GM23338 (cell line): ENCODE measurements around the gene COL8A1.

Source experiments
- POLR2AphosphoS5 ChIP-seq: IDR thresholded peaks from 2 replicates; pipeline ENCODE4 v1.6.1; 2016; ENCODE audit warnings: antibody characterized with exemption, low read depth
- STAT1 ChIP-seq: IDR thresholded peaks from one replicate; pipeline ENCODE4 v1.6.1; 2016; ENCODE audit warnings: antibody characterized with exemption; ENCODE audit not compliant: unreplicated experiment
- TF ChIP-seq, protein P1 (sequence below), 2 experiments: fragments of 200-600 bp in 1 of 2; sonication (generic) in 1 of 2; conservative IDR thresholded peaks; 2 replicates each; pipeline versions ENCODE4 v1.5.1 to v1.6.1; 2016 to 2017; ENCODE audit warnings: antibody characterized with exemption in 2 of 2, low read depth in 2 of 2, mild to moderate bottlenecking in 2 of 2, moderate library complexity in 1 of 2

DNA sequence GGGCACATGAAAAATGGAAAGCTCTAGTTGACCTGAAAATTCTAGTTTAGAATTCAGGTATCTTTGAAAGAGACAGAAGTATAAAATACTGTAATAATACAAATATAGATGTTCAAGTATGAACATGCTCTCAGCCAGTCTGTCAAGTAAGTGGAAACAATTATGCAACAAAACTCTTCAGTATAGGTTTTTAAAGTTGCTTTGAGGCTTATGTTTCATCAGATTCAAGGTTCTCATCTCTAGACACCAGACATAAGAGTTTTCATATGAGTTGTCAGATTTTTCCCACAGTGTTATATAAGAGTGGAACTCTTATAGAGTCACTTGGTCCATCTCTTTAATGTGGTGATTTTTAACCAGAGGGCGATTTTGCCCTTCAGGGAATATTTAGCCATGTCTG, 201.2 kb downstream of the COL8A1 start:
- TF ChIP-seq, protein P1, sequence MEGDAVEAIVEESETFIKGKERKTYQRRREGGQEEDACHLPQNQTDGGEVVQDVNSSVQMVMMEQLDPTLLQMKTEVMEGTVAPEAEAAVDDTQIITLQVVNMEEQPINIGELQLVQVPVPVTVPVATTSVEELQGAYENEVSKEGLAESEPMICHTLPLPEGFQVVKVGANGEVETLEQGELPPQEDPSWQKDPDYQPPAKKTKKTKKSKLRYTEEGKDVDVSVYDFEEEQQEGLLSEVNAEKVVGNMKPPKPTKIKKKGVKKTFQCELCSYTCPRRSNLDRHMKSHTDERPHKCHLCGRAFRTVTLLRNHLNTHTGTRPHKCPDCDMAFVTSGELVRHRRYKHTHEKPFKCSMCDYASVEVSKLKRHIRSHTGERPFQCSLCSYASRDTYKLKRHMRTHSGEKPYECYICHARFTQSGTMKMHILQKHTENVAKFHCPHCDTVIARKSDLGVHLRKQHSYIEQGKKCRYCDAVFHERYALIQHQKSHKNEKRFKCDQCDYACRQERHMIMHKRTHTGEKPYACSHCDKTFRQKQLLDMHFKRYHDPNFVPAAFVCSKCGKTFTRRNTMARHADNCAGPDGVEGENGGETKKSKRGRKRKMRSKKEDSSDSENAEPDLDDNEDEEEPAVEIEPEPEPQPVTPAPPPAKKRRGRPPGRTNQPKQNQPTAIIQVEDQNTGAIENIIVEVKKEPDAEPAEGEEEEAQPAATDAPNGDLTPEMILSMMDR (conservative IDR thresholded peaks at IDR 0.05; ENCODE audit: low read depth in 2 of 2) = no peak
- TF ChIP-seq POLR2AphosphoS5 (no peak), STAT1 (no peak)
